Measurements from ENCODE around the gene ZNF850.

- no peak for TF ChIP-seq REST (IDR thresholded peaks at IDR 0.05; ENCODE audit: insufficient read depth in 1 of 2, low read depth in 2 of 2, low read length in 1 of 2)
- TF ChIP-seq CTCF (IDR thresholded peaks at IDR 0.05): no peak
- TF ChIP-seq POLR2AphosphoS5 (IDR thresholded peaks at IDR 0.05; ENCODE audit: low read depth, low read length): no peak
These were observed 104.0 kb downstream of the ZNF850 start for GRCh38 chr19:36668646-36669045.
